Mucosa of descending colon (tissue), 3 donors: ENCODE data around the gene CLEC16A. TPM values are rescaled to one million over a fixed set of nuclear protein-coding genes. Genes with fewer than 3 reads are reported as not detected.

Experiments used
- ATAC-seq: fragments of 200-7000 bp; cut with Tn5 transposase; one replicate; pipeline ENCODE4 v1.9.1; 2020; ENCODE audit warnings: mild to moderate bottlenecking, moderate library complexity
- DNase-seq, 3 donors: peaks; one replicate each; pipeline ENCODE4 v3.0.0-alpha.2; 2020
- H3K36me3 ChIP-seq: fragments of 200-600 bp; one replicate; pipeline ENCODE4 v1.8.0; 2021; ENCODE audit warnings: low read depth, mild to moderate bottlenecking
- H3K4me1 ChIP-seq: fragments of 200-600 bp; one replicate; pipeline ENCODE4 v1.8.0; 2021; ENCODE audit warnings: low read depth, mild to moderate bottlenecking
- H3K4me3 ChIP-seq: fragments of 200-600 bp; one replicate; pipeline ENCODE4 v1.8.0; 2021; ENCODE audit warnings: mild to moderate bottlenecking
- H3K9me3 ChIP-seq: fragments of 200-600 bp; one replicate; pipeline ENCODE4 v1.8.0; 2021; ENCODE audit warnings: mild to moderate bottlenecking
- CTCF ChIP-seq: fragments of 200-600 bp; IDR thresholded peaks from one replicate; pipeline ENCODE4 v1.8.0; 2022; ENCODE audit warnings: antibody characterized with exemption, mild to moderate bottlenecking
- intact Hi-C, 2 donors: fragments of 100-400 bp; cut with DNase I in 1 of 2; cut with micrococcal nuclease in 1 of 2; formaldehyde crosslinking; loops; one replicate each; pipeline versions ENCODE4 v1.11.0 to v1.11.1; 2022; cut with DNase I, micrococcal nuclease
- total RNA-seq, 3 donors: library from RNA; stranded (reverse); fragmentation: NEBNext Ultra II Directional in 2 of 3; extraction: Animal tissue kit (Norgen Biotek cat#: 25700) in 2 of 3; gene quantifications; one replicate each; pipeline versions ENCODE4 v1.2.1 to v1.2.4, GENCODE V29; 2021 to 2023
- donor health status: DM: no; HTN: no; CAD: no; lungs with moderate emphysema.
- donor health status: DM: no; HTN: no; CAD: no.
- donor health status: DM: no; HTN: yes; CAD: no.

Gene CLEC16A
- total RNA-seq, 3 donors from 2014 or later: 30.3 to 38.1 (median 37.1) TPM

GRCh38 chr16:10988164-10988803, 43.9 kb downstream of the CLEC16A start:
- Histone ChIP-seq H3K9me3 (no peaks in the 10 kb centered on the region), H3K36me3 (no peaks in the 10 kb centered on the region), H3K4me3 (no peak overlapping the region), H3K4me1 (peaks cover 2% of the 10 kb centered on the region)
- no peak for TF ChIP-seq CTCF
- peak; percentile 43 for ATAC-seq
- no peak for DNase-seq
- intact Hi-C loops: loop anchor here in 1 of 2 donors (10.0 kb wide), 1 partner anchor 147 kb away; no protein-coding TSS in a partner anchor

GRCh38 chr16:10988879-10989278, 44.5 kb downstream of the CLEC16A start:
- ATAC-seq: no peak
- Histone ChIP-seq H3K4me3 (no peak overlapping the region), H3K4me1 (peaks cover 2% of the 10 kb centered on the region), H3K9me3 (no peaks in the 10 kb centered on the region), H3K36me3 (no peaks in the 10 kb centered on the region)
- TF ChIP-seq CTCF: no peak
- intact Hi-C loops: loop anchor here in 1 of 2 donors (10.0 kb wide), 1 partner anchor 146 kb away; no protein-coding TSS in a partner anchor
- no peak for DNase-seq

DNA sequence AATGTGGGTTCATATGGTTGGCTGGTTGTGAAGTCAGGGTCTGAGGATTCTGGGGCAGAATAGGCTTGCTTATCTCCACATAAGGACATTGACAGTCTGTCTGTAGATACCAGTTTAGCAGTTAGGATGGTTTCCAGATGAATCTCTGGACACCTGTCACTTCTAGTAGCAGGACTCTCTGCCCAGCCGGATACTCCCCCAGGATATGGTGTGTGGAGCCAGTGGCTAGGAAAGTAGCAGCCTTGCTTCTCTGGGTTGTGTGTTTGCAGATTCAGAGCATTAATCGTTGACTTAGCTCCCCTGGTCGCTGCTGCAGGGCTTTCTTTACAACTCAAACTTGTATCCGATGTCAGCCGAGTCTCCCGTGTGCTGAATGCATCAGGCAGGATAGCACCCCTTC, 45.2 kb downstream of the CLEC16A start:
- intact Hi-C loops: loop anchor here in 1 of 2 donors (10.0 kb wide), 1 partner anchor 145 kb away; no protein-coding TSS in a partner anchor

DNA sequence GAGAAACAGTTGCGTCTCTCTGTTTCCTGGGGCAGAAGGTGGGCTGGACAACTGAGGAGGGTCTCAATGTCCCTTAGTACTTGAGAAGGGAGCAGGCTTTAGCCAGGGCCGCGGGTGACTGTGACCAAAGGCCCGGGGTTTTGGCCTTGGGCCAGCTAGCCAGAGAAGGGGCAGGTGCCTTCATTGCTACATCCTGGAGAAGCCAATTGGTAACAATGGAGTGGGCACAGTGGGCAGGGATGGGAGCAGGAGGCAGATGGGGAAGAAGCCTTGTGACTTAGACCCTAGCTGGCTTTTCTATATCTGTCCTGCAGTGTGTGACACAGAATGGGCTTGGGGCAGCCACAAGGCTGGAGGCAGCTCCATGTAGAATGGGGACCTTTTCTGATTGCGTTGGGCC, 46.0 kb downstream of the CLEC16A start:
- TF ChIP-seq CTCF: no peak
- Histone ChIP-seq H3K36me3 (no peaks in the 10 kb centered on the region), H3K4me1 (peaks cover 2% of the 10 kb centered on the region), H3K9me3 (no peaks in the 10 kb centered on the region), H3K4me3 (no peak overlapping the region)
- ATAC-seq (no peak), DNase-seq (no peak)
- intact Hi-C loops: no loop called here

More for the DNA sequence above, 45.2 kb downstream of the CLEC16A start:
- ATAC-seq: no peak
- no peak for DNase-seq
- no peaks in the 10 kb centered on the region for H3K36me3 ChIP-seq
- H3K4me3 ChIP-seq: no peak overlapping the region
- no peak for TF ChIP-seq CTCF
- H3K4me1 ChIP-seq: peaks cover 2% of the 10 kb centered on the region
- no peaks in the 10 kb centered on the region for H3K9me3 ChIP-seq

GRCh38 chr16:10992112-10992511, 47.7 kb downstream of the CLEC16A start:
- intact Hi-C loops: no loop called here
- no peak overlapping the region for H3K4me3 ChIP-seq
- H3K36me3 ChIP-seq: no peaks in the 10 kb centered on the region
- H3K4me1 ChIP-seq: peaks cover 2% of the 10 kb centered on the region
- no peak for TF ChIP-seq CTCF
- no peaks in the 10 kb centered on the region for H3K9me3 ChIP-seq
- no peak for DNase-seq
- peak; percentile 18 for ATAC-seq
